HG03571 (cell line): ENCODE results near the gene ISCA1.

Experiments
- ATAC-seq: cut with Tn5 transposase; IDR thresholded peaks from one replicate; pipeline ENCODE4 v1.9.1; 2021; ENCODE audit not compliant: unreplicated experiment

Gene ISCA1

DNA sequence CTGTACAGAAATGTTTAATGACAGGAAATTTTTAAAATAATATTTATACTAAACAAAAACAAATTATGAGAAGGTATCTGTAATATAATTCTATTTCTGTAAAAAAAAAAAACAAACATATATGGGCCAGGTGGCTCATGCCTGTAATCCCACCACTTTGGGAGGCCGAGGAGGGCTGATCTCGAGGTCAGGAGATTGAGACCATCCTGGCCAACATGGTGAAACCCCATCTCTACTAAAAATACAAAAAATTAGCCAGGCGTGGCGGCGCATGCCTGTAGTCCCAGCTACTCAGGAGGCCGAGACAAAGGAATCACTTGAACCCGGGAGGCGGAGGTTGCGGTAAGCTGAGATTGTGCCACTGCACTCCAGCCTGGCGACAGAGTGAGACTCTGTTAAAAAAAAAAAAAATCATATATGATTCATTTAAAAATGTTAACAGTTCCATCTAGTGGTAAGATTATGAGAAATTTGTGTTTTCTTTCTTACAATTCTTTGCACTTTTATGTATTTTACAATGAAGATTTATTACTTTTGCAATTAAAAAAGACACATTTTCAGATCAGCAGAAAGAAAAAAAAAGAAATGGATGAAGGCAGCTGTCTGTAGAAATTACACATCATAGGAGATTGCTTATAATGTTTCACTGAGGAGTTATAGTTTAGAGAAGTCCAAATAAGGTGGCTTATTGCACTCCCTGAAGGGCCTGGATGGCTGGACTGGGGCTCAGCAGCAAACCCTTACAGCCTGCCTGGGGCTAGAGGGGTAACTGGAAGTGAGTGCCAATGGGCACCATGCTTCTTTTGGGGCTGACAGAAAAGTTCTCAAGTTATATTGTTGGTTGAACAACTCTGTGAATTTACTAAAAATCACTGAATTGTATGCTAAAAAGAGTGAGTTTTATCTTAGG is 43.2 kb downstream of the ISCA1 start:
- no peak for ATAC-seq

GRCh38 chr9:86230858-86231257 is 51.5 kb downstream of the ISCA1 start:
- ATAC-seq: no peak

GRCh38 chr9:86222667-86223066 is 59.7 kb downstream of the ISCA1 start:
- no peak for ATAC-seq

DNA sequence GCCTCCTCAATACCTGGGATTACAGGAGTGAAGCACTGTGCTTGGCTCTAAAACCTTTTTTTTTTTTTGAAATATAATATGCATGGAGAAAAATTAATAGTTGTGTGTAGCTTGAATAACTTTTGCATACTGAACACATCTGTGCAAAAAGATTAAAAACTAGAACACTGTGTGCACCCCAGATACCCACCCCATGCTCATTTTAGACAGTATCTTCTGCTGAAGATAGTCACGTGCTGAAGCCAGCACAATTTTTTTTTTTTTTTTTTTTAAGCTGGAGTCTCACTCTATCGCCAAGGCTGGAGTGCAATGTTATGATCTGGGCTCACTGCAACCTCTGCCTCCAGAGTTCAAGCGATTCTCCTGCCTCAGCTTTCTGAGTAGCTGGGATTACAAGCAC is 62.7 kb downstream of the ISCA1 start:
- no peak for ATAC-seq

- ATAC-seq: no peak
These were observed 65.1 kb downstream of the ISCA1 start for GRCh38 chr9:86217076-86217755.
